ENCODE data around the gene DENR.

Gene DENR

GRCh38 chr12:122729583-122730214 lies 22.9 kb upstream of the DENR start:
- no peak for TF ChIP-seq EZH2 (optimal IDR thresholded peaks at IDR 0.05; ENCODE audit: low read depth, low read length)
- TF ChIP-seq CTCF (IDR thresholded peaks at IDR 0.05; ENCODE audit: low read length), result no peak
- TF ChIP-seq EZH2phosphoT487 (IDR thresholded peaks at IDR 0.05; ENCODE audit: low read length), result no peak
- Histone ChIP-seq H3K9me3 (replicated peaks; ENCODE audit: insufficient read depth, low read length) (no peaks in the 10 kb centered on the region), H4K20me1 (ENCODE audit: insufficient read depth, low read length) (no peaks in the 10 kb centered on the region), H3K9me2 (replicated peaks; ENCODE audit: insufficient read depth, low read length) (no peaks in the 10 kb centered on the region), H3K9ac (ENCODE audit: low read length) (no peak overlapping the region), H3K27ac (ENCODE audit: low read length) (no peak overlapping the region), H3K4me1 (ENCODE audit: low read length) (no peaks in the 10 kb centered on the region), H3K79me2 (ENCODE audit: low read length) (no peaks in the 10 kb centered on the region), H3K4me3 (ENCODE audit: low read length) (no peak overlapping the region), H3F3A (ENCODE audit: insufficient read depth, low read length) (no peaks in the 10 kb centered on the region), H2AFZ (ENCODE audit: low read length) (no peak overlapping the region), H3K27me3 (replicated peaks; ENCODE audit: insufficient read depth, low read length) (no peaks in the 10 kb centered on the region; the same call in 1 of the 2 replicates), H3K4me2 (ENCODE audit: low read depth, low read length) (no peak overlapping the region), H3K36me3 (replicated peaks; ENCODE audit: insufficient read depth, low read length) (no peaks in the 10 kb centered on the region)
- no peak for DNase-seq

GRCh38 chr12:122730215-122731014 lies 22.2 kb upstream of the DENR start, which contains the start of gene HCAR1:
TSS of gene HCAR1 (minus strand) at chr12:122730844. CDS start at chr12:122730339, 505 bp downstream.
- Histone ChIP-seq H3K36me3 (replicated peaks; ENCODE audit: insufficient read depth, low read length) (no peaks in the 10 kb centered on the region), H3K79me2 (ENCODE audit: low read length) (no peaks in the 10 kb centered on the region), H3K4me3 (ENCODE audit: low read length) (no peak within 1 kb of the TSS), H3K9me3 (replicated peaks; ENCODE audit: insufficient read depth, low read length) (no peaks in the 10 kb centered on the region), H3K4me1 (ENCODE audit: low read length) (no peaks in the 10 kb centered on the region), H3K27ac (ENCODE audit: low read length) (no peak within 1 kb of the TSS), H3F3A (ENCODE audit: insufficient read depth, low read length) (no peaks in the 10 kb centered on the region), H4K20me1 (ENCODE audit: insufficient read depth, low read length) (no peaks in the 10 kb centered on the region), H2AFZ (ENCODE audit: low read length) (no peak within 1 kb of the TSS), H3K9ac (ENCODE audit: low read length) (no peak within 1 kb of the TSS), H3K27me3 (replicated peaks; ENCODE audit: insufficient read depth, low read length) (no peaks in the 10 kb centered on the region; the same call in 1 of the 2 replicates), H3K9me2 (replicated peaks; ENCODE audit: insufficient read depth, low read length) (no peaks in the 10 kb centered on the region), H3K4me2 (ENCODE audit: low read depth, low read length) (no peak within 1 kb of the TSS)
- no peak for DNase-seq
- TF ChIP-seq EZH2phosphoT487 (IDR thresholded peaks at IDR 0.05; ENCODE audit: low read length) (no peak), CTCF (IDR thresholded peaks at IDR 0.05; ENCODE audit: low read length) (no peak), EZH2 (optimal IDR thresholded peaks at IDR 0.05; ENCODE audit: low read depth, low read length) (no peak)

DNA sequence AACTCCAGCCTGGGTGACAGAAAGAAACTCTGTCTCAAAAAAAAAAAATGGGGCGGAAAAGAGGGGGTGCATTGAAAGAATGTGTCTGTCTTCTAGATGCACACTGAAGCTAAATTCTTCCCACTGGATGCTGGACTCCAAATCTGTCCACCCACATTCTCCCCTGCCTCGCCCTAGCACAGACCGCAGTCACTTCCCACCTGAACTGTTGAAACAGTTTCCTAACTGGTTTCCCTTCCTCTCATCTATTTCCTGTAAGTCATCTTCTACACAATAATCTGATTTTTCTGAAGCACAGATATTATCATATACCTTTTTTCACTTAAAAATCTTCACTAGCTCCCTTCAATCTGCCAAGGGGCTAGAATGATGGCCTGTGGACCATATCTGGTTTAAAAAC lies 20.5 kb upstream of the DENR start:
- H3K27me3 ChIP-seq (replicated peaks; ENCODE audit: insufficient read depth, low read length), result no peaks in the 10 kb centered on the region; the same call in 1 of the 2 replicates
- no peak overlapping the region for H2AFZ ChIP-seq (ENCODE audit: low read length)
- no peak overlapping the region for H3K4me2 ChIP-seq (ENCODE audit: low read depth, low read length)
- TF ChIP-seq CTCF (IDR thresholded peaks at IDR 0.05; ENCODE audit: low read length) (no peak), EZH2 (optimal IDR thresholded peaks at IDR 0.05; ENCODE audit: low read depth, low read length) (no peak), EZH2phosphoT487 (IDR thresholded peaks at IDR 0.05; ENCODE audit: low read length) (no peak)
- DNase-seq, result no peak
- no peaks in the 10 kb centered on the region for H3K9me3 ChIP-seq (replicated peaks; ENCODE audit: insufficient read depth, low read length)
- no peaks in the 10 kb centered on the region for H3K4me1 ChIP-seq (ENCODE audit: low read length)
- no peaks in the 10 kb centered on the region for H3K36me3 ChIP-seq (replicated peaks; ENCODE audit: insufficient read depth, low read length)
- H3K27ac ChIP-seq (ENCODE audit: low read length), result no peak overlapping the region
- H3K79me2 ChIP-seq (ENCODE audit: low read length), result no peaks in the 10 kb centered on the region
- no peak overlapping the region for H3K9ac ChIP-seq (ENCODE audit: low read length)
- H3F3A ChIP-seq (ENCODE audit: insufficient read depth, low read length), result no peaks in the 10 kb centered on the region
- H4K20me1 ChIP-seq (ENCODE audit: insufficient read depth, low read length), result no peaks in the 10 kb centered on the region
- no peak overlapping the region for H3K4me3 ChIP-seq (ENCODE audit: low read length)
- no peaks in the 10 kb centered on the region for H3K9me2 ChIP-seq (replicated peaks; ENCODE audit: insufficient read depth, low read length)
